ENCODE data around the gene PCGF1. TPM values are rescaled to one million over a fixed set of nuclear protein-coding genes. Genes with fewer than 3 reads are reported as not detected.

The PCGF1 gene
- total and polyA plus RNA-seq, 2 of the 13 experiments (the other 11 are each of a cell fraction or from before 2014, with no cell fraction given): 20.4 to 22.6 TPM

GRCh38 chr2:74472086-74472944 lies 35.2 kb downstream of the PCGF1 start, which contains the start of gene MRPL53 (continued):
- TF ChIP-seq ZNF280D (CRISPR knock-in tag; IDR thresholded peaks at IDR 0.05): peak; percentile 96; the same call in 1 of the 2 replicates
- no peak; the same call in 1 of the 2 replicates for TF ChIP-seq JDP2 (CRISPR knock-in tag; IDR thresholded peaks at IDR 0.05; ENCODE audit: borderline replicate concordance)
- TF ChIP-seq ZNF652 (CRISPR knock-in tag; IDR thresholded peaks at IDR 0.05; ENCODE audit: borderline replicate concordance, low read depth): peak; percentile 49; the same call in 1 of the 2 replicates
- TF ChIP-seq ERF (CRISPR knock-in tag; IDR thresholded peaks at IDR 0.05): peak; percentile 98; the same call in 1 of the 2 replicates
- no peak; the same call in 1 of the 2 replicates for TF ChIP-seq TBX3 (IDR thresholded peaks at IDR 0.05; ENCODE audit: borderline replicate concordance)
- TF ChIP-seq HHEX (CRISPR knock-in tag; IDR thresholded peaks at IDR 0.05): no peak
- TF ChIP-seq MEIS2 (CRISPR knock-in tag; IDR thresholded peaks at IDR 0.05): peak; percentile 96
- TF ChIP-seq USF2 (IDR thresholded peaks at IDR 0.05; ENCODE audit: low read depth, low read length): no peak
- no peak; the same call in 1 of the 2 replicates for TF ChIP-seq USF2 (CRISPR knock-in tag; IDR thresholded peaks at IDR 0.05; ENCODE audit: borderline replicate concordance)
- TF ChIP-seq ZNF841 (CRISPR knock-in tag; IDR thresholded peaks at IDR 0.05; ENCODE audit: borderline replicate concordance): no peak
- TF ChIP-seq ZC3H13 (CRISPR knock-in tag; IDR thresholded peaks at IDR 0.05): peak; percentile 100
- no peak for TF ChIP-seq MAZ (IDR thresholded peaks at IDR 0.05; ENCODE audit: borderline replicate concordance, low read depth, low read length)
- TF ChIP-seq MAZ (CRISPR knock-in tag; IDR thresholded peaks at IDR 0.05; ENCODE audit: low read depth): peak; percentile 92
- peak; percentile 94 for TF ChIP-seq GMEB1 (CRISPR knock-in tag; IDR thresholded peaks at IDR 0.05; ENCODE audit: borderline replicate concordance)
- TF ChIP-seq PRDM4 (CRISPR knock-in tag; IDR thresholded peaks at IDR 0.05; ENCODE audit: borderline replicate concordance): no peak; the same call in 1 of the 2 replicates
- no peak; a peak in 1 of 4 replicates for TF ChIP-seq NR2F1 (CRISPR knock-in tag; IDR thresholded peaks at IDR 0.05)
- TF ChIP-seq ZBTB38 (CRISPR knock-in tag; IDR thresholded peaks at IDR 0.05): peak; percentile 90
- peak; percentile 84 for TF ChIP-seq SNAPC2 (CRISPR knock-in tag; IDR thresholded peaks at IDR 0.05)
- peak; percentile 98 for TF ChIP-seq ZNF274 (CRISPR knock-in tag; IDR thresholded peaks at IDR 0.05)
